ENCODE measurements around the gene TLNRD1. TPM values are rescaled to one million over a fixed set of nuclear protein-coding genes. Genes with fewer than 3 reads are reported as not detected.

TLNRD1 gene
- total RNA-seq, 1 donor from 2014 or later, result 27.8 TPM

Small RNAs within 50 kb of the gene (microRNA-seq; reads per million reads assigned to microRNA genes)
- not detected for gene MIR4514 (ENCODE audit: borderline microRNAs expressed)

Other genes starting within 250 kb of the TLNRD1 start
- gene CEMIP, start 221.6 kb upstream of the TLNRD1 start, total RNA-seq, result 17.3 TPM
- 26.7 TPM for gene MESD, start 11.1 kb upstream of the TLNRD1 start, total RNA-seq
- gene CFAP161, start 133.3 kb downstream of the TLNRD1 start, total RNA-seq, result 1.3 TPM
- 39.3 TPM for gene IL16, start 196.0 kb downstream of the TLNRD1 start, total RNA-seq